AG04450 (cell line): Measurements from ENCODE around the gene SLC7A14. TPM values are rescaled to one million over a fixed set of nuclear protein-coding genes. Genes with fewer than 3 reads are reported as not detected.

Experiments
- CTCF ChIA-PET: fragments of 300-600, 350-600 bp; formaldehyde crosslinking; extraction: SDS; loops from one replicate; lab custom pipeline; 2022; ENCODE audit warnings: antibody characterized with exemption, inconsistent platforms; lab: Charles Lee
- POLR2A ChIA-PET: fragments of 350-600 bp; formaldehyde crosslinking; extraction: SDS; loops from one replicate; lab custom pipeline; 2021; ENCODE audit warnings: antibody characterized with exemption, inconsistent platforms; lab: Yijun Ruan, JAX
- DNase-seq: peaks from one replicate; pipeline ENCODE4 v3.0.0-alpha.2; 2011; ENCODE audit warnings: low read depth, low spot score
- H3K27ac ChIP-seq: one replicate; pipeline ENCODE4 v1.5.1; 2012; ENCODE audit warnings: low read depth, low read length, control low read depth
- H3K27me3 ChIP-seq: one replicate; pipeline ENCODE4 v1.6.0; 2012; ENCODE audit warnings: low read length; ENCODE audit not compliant: control insufficient read depth, insufficient read depth
- H3K4me3 ChIP-seq: 2 replicates; pipeline ENCODE4 v1.5.1; 2011; ENCODE audit warnings: mild to moderate bottlenecking, low read depth, low read length, control low read depth
- H3K9me3 ChIP-seq: 2 replicates; pipeline ENCODE4 v1.5.1; 2012; ENCODE audit warnings: low read length; ENCODE audit not compliant: control insufficient read depth, insufficient read depth
- polyA plus RNA-seq: library from polyadenylated mRNA; depleted of rRNA; stranded (reverse); fragments of >200 nt; gene quantifications from 2 replicates; pipeline ENCODE4 v1.2.3, GENCODE V29; 2011
- TF ChIP-seq, protein P1 (sequence below): IDR thresholded peaks from 2 replicates; pipeline ENCODE4 v1.5.1; 2011; ENCODE audit warnings: low read depth, low read length, control low read depth, inconsistent platforms

SLC7A14 gene
- polyA plus RNA-seq, 1 experiment: 2.3 TPM

DNA sequence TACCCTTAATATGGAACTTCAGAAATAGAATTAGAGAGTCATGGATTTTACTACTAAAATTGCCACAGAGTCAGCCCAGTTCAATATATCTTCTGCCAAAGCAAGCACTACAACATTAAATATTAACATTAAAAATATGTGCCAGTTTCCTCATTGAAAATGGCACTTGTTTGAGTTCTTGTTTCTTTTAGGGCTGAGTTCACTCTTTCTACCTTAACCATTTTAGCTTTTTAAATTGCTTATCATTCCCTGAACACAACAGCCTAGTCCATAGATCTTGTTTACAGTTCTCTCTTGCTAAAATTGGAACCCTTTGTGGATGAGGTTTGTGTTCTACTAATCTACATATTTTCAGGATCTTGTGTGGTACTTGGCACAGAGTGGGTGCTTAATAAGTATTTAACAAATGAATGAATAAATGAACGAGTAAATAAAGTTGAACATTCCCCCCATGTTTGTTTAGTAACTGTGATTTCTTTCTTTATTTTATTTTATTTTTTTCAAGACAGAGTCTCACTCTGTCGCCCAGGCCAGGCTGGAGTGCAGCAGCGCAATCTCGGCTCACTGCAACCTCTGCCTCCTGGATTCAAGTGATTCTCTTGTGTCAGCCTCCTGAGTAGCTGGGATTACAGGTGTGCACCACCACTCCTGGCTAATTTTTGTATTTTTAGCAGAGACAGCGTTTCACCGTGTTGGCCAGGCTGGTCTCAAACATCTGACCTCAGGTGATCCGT is 46.0 kb upstream of the SLC7A14 start:
- CTCF ChIA-PET: interaction anchor here (1.3 kb wide), 1 partner anchor 180 kb away, joined by 4 read pairs; no protein-coding TSS in a partner anchor
- POLR2A ChIA-PET: no interaction called here
- TF ChIP-seq, protein P1, sequence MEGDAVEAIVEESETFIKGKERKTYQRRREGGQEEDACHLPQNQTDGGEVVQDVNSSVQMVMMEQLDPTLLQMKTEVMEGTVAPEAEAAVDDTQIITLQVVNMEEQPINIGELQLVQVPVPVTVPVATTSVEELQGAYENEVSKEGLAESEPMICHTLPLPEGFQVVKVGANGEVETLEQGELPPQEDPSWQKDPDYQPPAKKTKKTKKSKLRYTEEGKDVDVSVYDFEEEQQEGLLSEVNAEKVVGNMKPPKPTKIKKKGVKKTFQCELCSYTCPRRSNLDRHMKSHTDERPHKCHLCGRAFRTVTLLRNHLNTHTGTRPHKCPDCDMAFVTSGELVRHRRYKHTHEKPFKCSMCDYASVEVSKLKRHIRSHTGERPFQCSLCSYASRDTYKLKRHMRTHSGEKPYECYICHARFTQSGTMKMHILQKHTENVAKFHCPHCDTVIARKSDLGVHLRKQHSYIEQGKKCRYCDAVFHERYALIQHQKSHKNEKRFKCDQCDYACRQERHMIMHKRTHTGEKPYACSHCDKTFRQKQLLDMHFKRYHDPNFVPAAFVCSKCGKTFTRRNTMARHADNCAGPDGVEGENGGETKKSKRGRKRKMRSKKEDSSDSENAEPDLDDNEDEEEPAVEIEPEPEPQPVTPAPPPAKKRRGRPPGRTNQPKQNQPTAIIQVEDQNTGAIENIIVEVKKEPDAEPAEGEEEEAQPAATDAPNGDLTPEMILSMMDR: no peak
- no peak for DNase-seq
- H3K9me3 ChIP-seq: no peaks in the 10 kb centered on the region
- H3K27ac ChIP-seq: no peak overlapping the region
- no peak overlapping the region for H3K4me3 ChIP-seq
- H3K27me3 ChIP-seq: no peaks in the 10 kb centered on the region

DNA sequence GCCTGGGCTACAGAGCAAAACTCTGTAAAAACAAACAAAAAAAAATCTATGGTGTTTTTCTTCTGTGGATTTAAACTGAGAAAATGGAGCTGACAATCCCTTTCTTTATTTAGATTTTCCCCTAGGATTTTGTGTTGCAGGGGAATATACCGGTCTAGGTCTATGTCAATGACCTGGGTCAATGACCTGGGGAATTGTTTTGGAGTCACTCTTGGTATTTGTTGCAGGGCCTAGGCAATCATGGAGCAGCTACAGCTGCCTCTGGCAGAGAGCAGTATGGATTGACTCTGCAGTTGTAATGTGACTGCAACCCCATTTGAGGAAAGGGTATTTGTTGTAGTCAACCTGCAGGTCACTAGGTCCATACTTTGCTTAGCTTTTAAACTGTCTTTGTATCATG is 37.6 kb upstream of the SLC7A14 start:
- CTCF ChIA-PET: interaction anchor here (0.6 to 2.1 kb wide), 11 partner anchors 9 to 257 kb away, joined by 3 to 11 read pairs (median 3); no protein-coding TSS in a partner anchor
- TF ChIP-seq, protein P1: no peak
- Histone ChIP-seq H3K9me3 (peaks cover 9% of the 10 kb centered on the region), H3K27me3 (no peaks in the 10 kb centered on the region), H3K4me3 (no peak overlapping the region), H3K27ac (no peak overlapping the region)
- DNase-seq: no peak
- POLR2A ChIA-PET: interaction anchor here (1.2 to 1.5 kb wide), 2 partner anchors 18 to 179 kb away, joined by 8 to 11 read pairs; no protein-coding TSS in a partner anchor

DNA sequence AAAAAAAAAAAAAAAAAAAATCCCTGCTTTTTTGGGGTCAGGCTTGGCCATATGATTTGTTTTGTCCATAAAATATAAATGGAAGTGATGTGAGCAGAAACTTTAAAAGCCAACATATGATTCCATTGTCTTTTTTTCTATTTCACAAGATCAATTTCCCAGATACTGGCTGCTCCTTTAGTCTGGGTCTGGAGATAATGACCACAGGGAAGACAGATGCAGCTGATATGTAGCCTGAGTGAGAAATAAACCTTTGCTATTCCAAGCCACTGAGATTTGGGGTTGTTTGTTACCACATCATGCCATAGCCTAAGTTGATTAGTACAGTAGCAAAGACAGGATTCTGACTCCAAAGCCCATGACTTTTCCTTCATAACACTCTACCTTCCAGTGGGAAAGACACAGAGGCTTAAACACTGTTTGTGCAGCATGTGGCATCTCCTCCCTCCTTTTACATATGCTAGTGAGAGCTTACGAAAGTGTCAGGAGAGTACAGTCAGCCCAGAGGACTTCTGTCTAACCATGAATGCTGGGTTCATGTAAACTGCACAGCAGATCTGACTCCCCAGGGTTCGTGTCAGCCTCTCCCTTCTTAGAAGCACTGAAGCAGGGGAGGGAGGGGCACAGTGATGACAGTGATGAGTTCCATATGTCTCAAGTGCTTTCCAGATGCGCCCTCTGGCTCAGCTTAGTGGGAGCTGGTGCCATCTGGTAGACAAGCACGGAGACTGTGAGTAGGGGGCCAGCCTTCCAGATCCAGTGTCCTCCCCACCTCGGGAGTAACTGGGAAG is 36.7 kb upstream of the SLC7A14 start:
- TF ChIP-seq, protein P1: no peak
- peak overlapping the region; percentile 86 for H3K27ac ChIP-seq
- POLR2A ChIA-PET: interaction anchor here (0.7 to 1.6 kb wide), 5 partner anchors 19 to 209 kb away, joined by 3 to 11 read pairs (median 8); no protein-coding TSS in a partner anchor
- CTCF ChIA-PET: interaction anchor here (0.8 to 2.1 kb wide), 7 partner anchors 8 to 209 kb away, joined by 3 to 11 read pairs (median 3); no protein-coding TSS in a partner anchor
- H3K27me3 ChIP-seq: no peaks in the 10 kb centered on the region
- H3K4me3 ChIP-seq: no peak overlapping the region
- H3K9me3 ChIP-seq: peaks cover 9% of the 10 kb centered on the region
- peak; percentile 98 for DNase-seq

DNA sequence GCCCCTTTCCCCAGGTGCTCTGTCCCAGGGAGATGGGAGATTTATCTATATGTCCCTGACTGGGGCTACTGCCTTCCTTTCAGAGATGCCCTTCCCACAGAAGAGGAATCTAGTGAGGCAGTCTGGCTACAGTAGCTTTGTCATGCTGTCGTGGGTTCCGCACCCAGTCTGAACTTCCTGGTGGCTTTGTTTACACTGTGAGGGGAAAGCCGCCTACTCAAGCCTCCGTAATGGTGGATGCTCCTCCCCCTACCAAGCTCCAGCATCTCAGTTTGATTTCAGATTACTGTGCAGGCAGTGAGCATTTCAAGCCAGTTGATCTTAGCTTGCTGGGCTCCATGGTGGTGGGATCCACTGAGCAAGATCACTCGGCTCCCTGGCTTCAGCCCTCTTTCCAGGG is 35.4 kb upstream of the SLC7A14 start:
- Histone ChIP-seq H3K27ac (no peak overlapping the region), H3K9me3 (peaks cover 9% of the 10 kb centered on the region), H3K27me3 (no peaks in the 10 kb centered on the region), H3K4me3 (no peak overlapping the region)
- ChIA-PET CTCF (interaction anchor here (1.7 kb wide), 1 partner anchor 191 kb away, joined by 5 read pairs; no protein-coding TSS in a partner anchor), POLR2A (interaction anchor here (0.5 kb wide), 1 partner anchor 103 kb away, joined by 3 read pairs; no protein-coding TSS in a partner anchor)
- TF ChIP-seq, protein P1: no peak
- no peak for DNase-seq
